ENCODE results near the gene AAMP. TPM values are rescaled to one million over a fixed set of nuclear protein-coding genes. Genes with fewer than 3 reads are reported as not detected.
A peak's percentile ranks its signal among the peaks of the same experiment; 100 is the strongest.

Gene AAMP
- total RNA-seq, 1 donor from 2014 or later: 79.2 TPM

GRCh38 chr2:218223046-218223445 is 46.9 kb downstream of the AAMP start:
- Mint-ChIP-seq H3K27me3 (no peaks in the 10 kb centered on the region), H3K4me3 (ENCODE audit: low read depth) (no peak overlapping the region), H3K4me1 (ENCODE audit: low read depth) (peaks cover 19% of the 10 kb centered on the region), H3K9me3 (ENCODE audit: low read depth) (no peaks in the 10 kb centered on the region), H3K27ac (no peak overlapping the region), H3K36me3 (ENCODE audit: insufficient read depth) (peaks cover 6% of the 10 kb centered on the region)
- no peak for DNase-seq (ENCODE audit: low spot score, unreplicated experiment)
- no peak for TF ChIP-seq CTCF (IDR thresholded peaks at IDR 0.05; ENCODE audit: unreplicated experiment)

DNA sequence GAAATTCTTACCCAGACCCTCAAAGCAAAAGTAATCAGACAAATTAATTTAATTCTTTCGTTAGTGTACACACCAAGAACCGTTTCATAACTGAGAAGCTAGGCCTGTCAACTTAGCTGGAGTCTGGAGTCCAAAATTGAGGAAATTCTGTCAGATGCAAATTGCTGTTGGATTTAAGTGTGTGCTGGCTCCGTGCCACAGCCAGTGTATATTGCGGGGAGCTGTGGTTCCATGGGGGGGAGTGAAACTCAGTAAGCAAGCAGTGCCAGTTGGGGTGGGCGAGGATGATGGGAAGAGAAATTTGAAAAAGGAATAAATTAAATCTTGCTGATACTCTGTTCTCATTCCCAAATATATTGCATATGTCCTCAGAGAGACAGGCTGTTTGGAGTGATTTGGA is 48.9 kb downstream of the AAMP start:
- peaks cover 25% of the 10 kb centered on the region for H3K4me1 Mint-ChIP-seq (ENCODE audit: low read depth)
- H3K27me3 Mint-ChIP-seq: no peaks in the 10 kb centered on the region
- no peak overlapping the region for H3K27ac Mint-ChIP-seq
- H3K9me3 Mint-ChIP-seq (ENCODE audit: low read depth): no peaks in the 10 kb centered on the region
- no peak for TF ChIP-seq CTCF (IDR thresholded peaks at IDR 0.05; ENCODE audit: unreplicated experiment)
- no peak for DNase-seq (ENCODE audit: low spot score, unreplicated experiment)
- H3K4me3 Mint-ChIP-seq (ENCODE audit: low read depth): no peak overlapping the region
- no peaks in the 10 kb centered on the region for H3K36me3 Mint-ChIP-seq (ENCODE audit: insufficient read depth)

- H3K9me3 Mint-ChIP-seq (ENCODE audit: low read depth): no peaks in the 10 kb centered on the region
- peak overlapping the region; percentile 12 for H3K27ac Mint-ChIP-seq
- no peaks in the 10 kb centered on the region for H3K36me3 Mint-ChIP-seq (ENCODE audit: insufficient read depth)
- no peak for DNase-seq (ENCODE audit: low spot score, unreplicated experiment)
- TF ChIP-seq CTCF (IDR thresholded peaks at IDR 0.05; ENCODE audit: unreplicated experiment): no peak
- no peaks in the 10 kb centered on the region for H3K27me3 Mint-ChIP-seq
- peaks cover 25% of the 10 kb centered on the region for H3K4me1 Mint-ChIP-seq (ENCODE audit: low read depth)
- H3K4me3 Mint-ChIP-seq (ENCODE audit: low read depth): no peak overlapping the region
These were observed 50.0 kb downstream of the AAMP start for GRCh38 chr2:218219934-218220333.

DNA sequence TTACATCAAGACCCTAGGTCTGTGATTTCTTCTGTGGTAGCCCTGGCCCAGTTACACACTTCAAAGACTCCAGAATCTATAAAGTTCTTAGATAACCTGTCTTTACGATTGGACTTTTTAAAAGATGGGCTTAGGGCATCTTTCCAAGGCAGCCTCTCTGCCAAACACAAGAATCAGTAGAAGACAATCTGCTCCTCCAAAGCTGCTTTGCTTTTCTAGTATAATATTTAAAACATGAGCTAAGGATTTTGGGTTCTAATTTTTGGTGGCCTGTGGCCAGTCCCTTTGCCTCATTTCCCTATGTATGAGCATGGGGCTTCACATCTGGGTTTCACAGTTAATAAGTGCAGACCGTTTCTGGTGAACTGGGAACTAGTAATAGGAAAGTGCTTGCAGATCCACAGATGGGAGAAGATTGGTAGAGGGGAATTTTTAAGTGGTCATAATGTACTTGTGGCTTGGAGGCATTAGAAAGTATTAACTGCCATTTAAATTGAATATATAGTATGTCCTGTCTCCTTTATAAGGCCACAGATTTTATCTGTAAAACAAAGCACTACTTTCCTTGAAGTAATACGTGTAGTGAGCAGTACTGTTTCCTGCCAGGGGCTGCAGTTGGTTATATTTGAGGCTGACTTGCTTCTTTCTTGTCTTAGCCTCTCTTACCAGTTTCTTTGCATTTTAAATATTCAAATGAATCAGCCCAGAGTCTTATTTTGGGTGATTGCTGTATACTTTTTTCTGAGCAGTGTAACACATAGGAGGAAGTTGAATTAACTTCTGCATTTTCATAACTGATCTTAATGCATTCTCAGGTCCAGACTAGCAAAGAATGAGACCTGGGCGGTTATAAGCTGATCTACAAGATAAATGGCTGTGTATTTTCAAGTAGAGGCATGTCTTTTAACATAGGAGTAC is 51.4 kb downstream of the AAMP start:
- no peaks in the 10 kb centered on the region for H3K36me3 Mint-ChIP-seq (ENCODE audit: insufficient read depth)
- H3K9me3 Mint-ChIP-seq (ENCODE audit: low read depth): no peaks in the 10 kb centered on the region
- peak overlapping the region; percentile 87 for H3K27ac Mint-ChIP-seq
- DNase-seq (ENCODE audit: low spot score, unreplicated experiment): no peak
- TF ChIP-seq CTCF (IDR thresholded peaks at IDR 0.05; ENCODE audit: unreplicated experiment): no peak
- peaks cover 25% of the 10 kb centered on the region for H3K4me1 Mint-ChIP-seq (ENCODE audit: low read depth)
- H3K4me3 Mint-ChIP-seq (ENCODE audit: low read depth): peak overlapping the region; percentile 87
- no peaks in the 10 kb centered on the region for H3K27me3 Mint-ChIP-seq

DNA sequence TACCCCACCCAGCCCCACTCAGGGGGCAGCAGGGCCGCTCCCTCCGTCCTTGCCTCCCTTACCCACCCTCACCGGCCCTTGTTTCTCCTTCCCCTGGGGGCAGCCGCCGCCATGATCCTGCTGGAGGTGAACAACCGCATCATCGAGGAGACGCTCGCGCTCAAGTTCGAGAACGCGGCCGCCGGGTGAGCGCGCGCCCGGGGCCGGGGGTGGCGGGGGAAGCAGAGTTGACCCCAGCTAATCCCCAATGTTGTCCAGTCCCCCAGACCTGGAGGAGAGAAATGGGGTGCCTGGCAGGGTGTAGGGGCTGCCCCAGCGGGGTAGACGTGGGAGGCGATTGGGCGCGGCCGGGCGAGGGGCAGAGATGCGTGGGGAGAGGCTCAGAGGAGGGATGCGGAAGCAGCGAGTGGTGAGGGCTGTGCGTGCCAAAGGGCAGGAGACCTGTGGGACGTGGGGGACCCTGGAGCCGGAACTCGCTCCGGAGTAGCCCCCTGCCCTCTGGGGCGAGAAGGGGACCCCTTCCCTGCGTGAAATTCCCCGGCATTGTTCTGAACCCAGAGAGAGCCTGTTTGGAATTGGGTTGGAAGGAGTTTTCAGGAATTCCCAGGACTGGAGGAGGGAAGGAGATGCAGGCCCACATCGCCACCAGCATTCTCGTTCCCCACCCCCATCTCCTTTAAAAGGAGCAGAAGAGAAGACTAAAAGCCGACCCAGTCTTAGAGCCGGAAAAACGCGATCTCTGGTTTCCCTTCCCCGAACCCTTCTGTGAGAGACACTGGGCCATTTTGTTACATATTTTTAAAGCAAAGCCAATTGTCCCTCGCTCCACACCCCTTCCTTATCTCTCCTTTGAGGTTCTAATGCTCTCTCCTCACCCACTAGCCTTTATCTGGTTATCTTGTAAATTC is 52.3 kb downstream of the AAMP start:
- TF ChIP-seq CTCF (IDR thresholded peaks at IDR 0.05; ENCODE audit: unreplicated experiment): no peak
- DNase-seq (ENCODE audit: low spot score, unreplicated experiment): peak; percentile 12
- no peaks in the 10 kb centered on the region for H3K27me3 Mint-ChIP-seq
- peak overlapping the region; percentile 87 for H3K27ac Mint-ChIP-seq
- peak overlapping the region; percentile 87 for H3K4me3 Mint-ChIP-seq (ENCODE audit: low read depth)
- peaks cover 23% of the 10 kb centered on the region for H3K4me1 Mint-ChIP-seq (ENCODE audit: low read depth)
- H3K36me3 Mint-ChIP-seq (ENCODE audit: insufficient read depth): no peaks in the 10 kb centered on the region
- no peaks in the 10 kb centered on the region for H3K9me3 Mint-ChIP-seq (ENCODE audit: low read depth)

Measured in progenitor cell of endocrine pancreas (in vitro differentiated cells).